Neutrophil (primary cell): ENCODE data around the gene TMA16.

Source experiments
- H3K27ac ChIP-seq: fragments of 200-600 bp; sonication (generic); 2 replicates; pipeline ENCODE4 v1.5.1; 2016; ENCODE audit warnings: mild to moderate bottlenecking, moderate library complexity
- H3K27me3 ChIP-seq: fragments of 200-600 bp; sonication (generic); 2 replicates; pipeline ENCODE4 v1.6.0; 2016; ENCODE audit warnings: mild to moderate bottlenecking
- H3K36me3 ChIP-seq: fragments of 200-600 bp; sonication (generic); 2 replicates; pipeline ENCODE4 v1.5.1; 2017
- H3K4me1 ChIP-seq, 2 experiments: fragments of 200-600 bp in 1 of 2; sonication (generic) in 1 of 2; 1 replicate in 1 of 2; 2 replicates in 1 of 2; pipeline versions ENCODE4 v1.5.1 to v1.6.1; 2013 to 2016; ENCODE audit warnings: low read depth in 1 of 2, low read length in 1 of 2, mild to moderate bottlenecking in 1 of 2, moderate library complexity in 1 of 2; ENCODE audit not compliant: control insufficient read depth in 1 of 2, insufficient read depth in 1 of 2
- H3K4me3 ChIP-seq, 2 experiments: fragments of 200-600 bp in 1 of 2; sonication (generic) in 1 of 2; 1 replicate in 1 of 2; 2 replicates in 1 of 2; pipeline ENCODE4 v1.5.1; 2013 to 2016; ENCODE audit warnings: low read depth in 1 of 2, low read length in 1 of 2, mild to moderate bottlenecking in 1 of 2, moderate library complexity in 1 of 2
- H3K9me3 ChIP-seq: fragments of 200-600 bp; sonication (generic); 2 replicates; pipeline ENCODE4 v1.5.1; 2016
- TF ChIP-seq, protein P1 (sequence below): fragments of 200-600 bp; sonication (generic); IDR thresholded peaks from 2 replicates; pipeline ENCODE4 v1.5.1; 2016; ENCODE audit warnings: antibody characterized with exemption

Gene TMA16

DNA sequence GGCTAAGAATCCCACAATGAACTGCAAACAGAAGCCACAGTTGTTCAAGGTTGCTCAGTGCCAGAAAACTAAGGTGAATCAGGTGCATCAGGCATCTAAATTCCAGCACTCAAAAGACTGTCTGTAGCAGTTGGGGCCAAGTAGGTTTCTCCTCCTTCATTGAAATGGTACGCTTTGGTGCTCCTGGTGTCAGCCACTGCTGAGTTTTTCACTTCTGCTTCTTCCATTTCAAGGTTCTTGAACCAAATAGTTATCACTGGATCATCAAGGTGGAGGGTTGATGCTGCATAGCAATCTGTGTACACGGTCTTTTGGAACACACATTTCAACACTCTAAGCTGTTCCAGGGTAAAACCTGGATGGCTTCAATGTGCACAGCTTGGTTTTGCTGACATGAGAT, 74.4 kb downstream of the TMA16 start:
- no peak overlapping the region for H3K27ac ChIP-seq
- H3K36me3 ChIP-seq = no peaks in the 10 kb centered on the region
- H3K9me3 ChIP-seq = no peaks in the 10 kb centered on the region
- H3K4me3 ChIP-seq = no peak overlapping the region
- H3K4me1 ChIP-seq = no peaks in the 10 kb centered on the region
- TF ChIP-seq, protein P1, sequence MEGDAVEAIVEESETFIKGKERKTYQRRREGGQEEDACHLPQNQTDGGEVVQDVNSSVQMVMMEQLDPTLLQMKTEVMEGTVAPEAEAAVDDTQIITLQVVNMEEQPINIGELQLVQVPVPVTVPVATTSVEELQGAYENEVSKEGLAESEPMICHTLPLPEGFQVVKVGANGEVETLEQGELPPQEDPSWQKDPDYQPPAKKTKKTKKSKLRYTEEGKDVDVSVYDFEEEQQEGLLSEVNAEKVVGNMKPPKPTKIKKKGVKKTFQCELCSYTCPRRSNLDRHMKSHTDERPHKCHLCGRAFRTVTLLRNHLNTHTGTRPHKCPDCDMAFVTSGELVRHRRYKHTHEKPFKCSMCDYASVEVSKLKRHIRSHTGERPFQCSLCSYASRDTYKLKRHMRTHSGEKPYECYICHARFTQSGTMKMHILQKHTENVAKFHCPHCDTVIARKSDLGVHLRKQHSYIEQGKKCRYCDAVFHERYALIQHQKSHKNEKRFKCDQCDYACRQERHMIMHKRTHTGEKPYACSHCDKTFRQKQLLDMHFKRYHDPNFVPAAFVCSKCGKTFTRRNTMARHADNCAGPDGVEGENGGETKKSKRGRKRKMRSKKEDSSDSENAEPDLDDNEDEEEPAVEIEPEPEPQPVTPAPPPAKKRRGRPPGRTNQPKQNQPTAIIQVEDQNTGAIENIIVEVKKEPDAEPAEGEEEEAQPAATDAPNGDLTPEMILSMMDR = no peak
- no peaks in the 10 kb centered on the region for H3K27me3 ChIP-seq
